Measurements from ENCODE around the gene RGS4.

GRCh38 chr1:163056831-163057230 lies 12.3 kb upstream of the RGS4 start:
- TF ChIP-seq SP1 (IDR thresholded peaks at IDR 0.05) (no peak), ARNT (IDR thresholded peaks at IDR 0.05) (no peak), FOXM1 (IDR thresholded peaks at IDR 0.05; ENCODE audit: borderline replicate concordance) (no peak), BHLHE40 (IDR thresholded peaks at IDR 0.05; ENCODE audit: borderline replicate concordance) (no peak), FOXK2 (IDR thresholded peaks at IDR 0.05) (no peak), LEF1 (IDR thresholded peaks at IDR 0.05; ENCODE audit: borderline replicate concordance) (no peak), SUZ12 (IDR thresholded peaks at IDR 0.05) (no peak), ELF4 (IDR thresholded peaks at IDR 0.05) (no peak), TARDBP (IDR thresholded peaks at IDR 0.05) (no peak), FOXA1 (IDR thresholded peaks at IDR 0.05) (no peak), PKNOX1 (IDR thresholded peaks at IDR 0.05) (no peak), HDGF (IDR thresholded peaks at IDR 0.05; ENCODE audit: borderline replicate concordance) (no peak), ZNF384 (IDR thresholded peaks at IDR 0.05) (no peak), L3MBTL2 (conservative IDR thresholded peaks at IDR 0.05) (no peak)

Data from HEK293T (cell line).